Muscle layer of colon (tissue), 2 donors: ENCODE measurements around the gene CSNK1G3.
"Not testable (repeated sequence)": the region's sequence is repeated elsewhere in the genome, so short reads cannot be mapped to it uniquely, and the experiment has no call there.

ENCODE experiments used
- H3K27ac ChIP-seq: one replicate; pipeline ENCODE4 v1.7.0; 2013; ENCODE audit warnings: low read depth, mild to moderate bottlenecking, low read length, moderate library complexity
- H3K27me3 ChIP-seq, 2 donors: one replicate each; pipeline ENCODE4 v1.7.0; 2013; ENCODE audit warnings: low read length in 2 of 2, mild to moderate bottlenecking in 2 of 2; ENCODE audit not compliant: insufficient read depth in 2 of 2, control insufficient read depth in 1 of 2
- H3K36me3 ChIP-seq: one replicate; pipeline ENCODE4 v1.7.0; 2013; ENCODE audit warnings: mild to moderate bottlenecking, low read length; ENCODE audit not compliant: insufficient read depth
- H3K4me1 ChIP-seq: one replicate; pipeline ENCODE4 v1.7.0; 2013; ENCODE audit warnings: mild to moderate bottlenecking, low read length; ENCODE audit not compliant: insufficient read depth
- H3K4me3 ChIP-seq, 2 donors: one replicate each; pipeline ENCODE4 v1.7.0; 2013; ENCODE audit warnings: low read length in 2 of 2, low read depth in 1 of 2, mild to moderate bottlenecking in 1 of 2, moderate library complexity in 1 of 2
- H3K9ac ChIP-seq: one replicate; pipeline ENCODE4 v1.7.0; 2013; ENCODE audit warnings: low read length
- H3K9me3 ChIP-seq: one replicate; pipeline ENCODE4 v1.7.0; 2013; ENCODE audit warnings: mild to moderate bottlenecking, low read length
- donor health status: abdominal sarcoma.
- donor health status: Adenocarcinoma of cecum.

The CSNK1G3 gene

DNA sequence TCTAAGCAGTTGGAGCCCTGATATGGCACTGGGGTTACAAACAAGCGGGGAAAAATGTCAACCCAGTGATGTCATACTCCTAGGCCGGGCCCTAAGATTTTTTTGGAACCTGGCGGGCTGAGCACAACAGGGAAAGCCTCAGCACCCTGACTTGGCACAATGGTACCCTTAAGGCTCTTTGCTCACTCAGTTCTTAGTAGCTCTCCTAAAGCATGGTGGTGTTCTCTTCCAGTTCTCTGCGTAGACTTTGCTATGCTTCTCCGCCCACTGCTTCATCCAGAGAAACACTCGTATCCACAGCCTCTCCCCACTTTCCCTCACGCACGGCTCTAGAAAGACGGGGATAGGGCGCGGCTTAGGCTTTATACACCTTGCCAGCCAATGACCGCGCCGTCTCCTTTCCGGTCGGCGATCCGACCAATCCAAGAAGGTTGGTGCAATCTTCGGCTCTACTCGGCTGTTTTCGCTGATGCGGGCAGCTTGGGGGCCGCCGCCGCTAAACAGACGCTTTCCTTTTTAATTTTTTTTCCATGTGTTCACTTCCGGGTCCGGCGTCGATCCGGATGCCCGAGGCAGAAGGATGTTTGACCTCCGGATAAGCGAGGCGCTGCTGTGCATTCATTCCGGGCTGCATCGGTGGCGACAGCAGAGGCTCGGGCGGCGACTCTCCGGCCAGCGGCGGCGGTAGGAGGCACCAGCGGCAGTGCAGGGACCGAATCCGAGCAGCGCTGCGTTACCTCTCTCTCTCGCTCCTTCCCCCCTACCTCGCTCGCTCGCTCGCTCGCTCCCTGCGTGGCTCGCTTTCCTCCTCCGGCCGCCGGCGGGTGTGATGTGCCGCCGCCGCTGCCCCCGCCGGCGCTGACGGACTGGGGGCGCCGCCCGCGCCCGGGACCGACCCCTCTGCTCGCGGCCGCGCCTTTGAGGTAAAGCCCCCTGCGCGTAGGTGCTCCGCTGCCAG lies at the start of gene CSNK1G3:
Gene CSNK1G3 (plus strand): TSS at position 530 of the 958 bp plus-strand sequence. CDS start 33,487 bp downstream, outside the sequence.
- Histone ChIP-seq H3K36me3 (no peaks in the 10 kb centered on the region), H3K27me3 (no peaks in the 10 kb centered on the region), H3K4me1 (peaks cover 11% of the 10 kb centered on the region), H3K4me3 (peak within 1 kb of the TSS; percentile 76), H3K9me3 (no peaks in the 10 kb centered on the region), H3K27ac (peak within 1 kb of the TSS; percentile 88), H3K9ac (peak within 1 kb of the TSS; percentile 63)

DNA sequence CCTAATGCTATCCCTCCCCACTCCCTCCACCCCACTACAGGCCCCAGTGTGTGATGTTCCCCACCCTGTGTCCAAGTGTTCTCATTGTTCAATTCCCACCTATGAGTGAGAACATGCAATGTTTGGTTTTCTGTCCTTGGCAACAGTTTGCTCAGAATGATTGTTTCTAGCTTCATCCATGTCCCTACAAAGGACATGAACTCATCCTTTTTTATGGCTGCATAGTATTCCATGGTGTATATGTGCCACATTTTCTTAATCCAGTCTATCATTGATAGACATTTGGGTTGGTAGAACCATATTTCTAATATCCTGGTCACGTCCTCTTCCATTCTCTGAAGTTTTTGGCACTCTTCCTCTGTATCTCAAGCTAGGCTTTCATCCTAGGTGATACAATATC lies 45.1 kb upstream of the CSNK1G3 start:
- not testable (repeated sequence) for H3K4me3 ChIP-seq, H3K27me3 ChIP-seq, H3K36me3 ChIP-seq, H3K9ac ChIP-seq, H3K4me1 ChIP-seq, H3K9me3 ChIP-seq, H3K27ac ChIP-seq

DNA sequence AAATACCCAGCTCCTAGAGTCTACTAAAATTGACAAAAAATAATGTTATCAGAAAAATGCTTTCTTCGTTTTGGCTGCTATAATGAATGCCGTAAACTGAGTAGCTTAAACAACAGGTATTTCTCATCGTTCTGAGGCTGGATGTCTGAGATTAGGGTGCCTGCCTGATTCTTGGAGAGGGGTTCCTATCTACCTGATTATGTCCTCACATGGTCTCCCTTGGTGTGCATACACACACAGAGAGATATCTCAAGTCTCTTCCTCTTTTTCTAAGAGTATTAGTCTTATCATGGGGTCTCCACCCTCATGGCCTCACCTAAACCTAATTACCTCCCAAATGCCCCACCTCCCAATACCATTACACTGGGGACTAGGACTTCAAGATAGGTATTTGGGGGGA lies 40.6 kb upstream of the CSNK1G3 start:
- Histone ChIP-seq H3K9ac (no peak overlapping the region), H3K4me1 (no peaks in the 10 kb centered on the region), H3K4me3 (no peak overlapping the region), H3K27me3 (no peaks in the 10 kb centered on the region), H3K36me3 (no peaks in the 10 kb centered on the region), H3K9me3 (no peaks in the 10 kb centered on the region), H3K27ac (no peak overlapping the region)

DNA sequence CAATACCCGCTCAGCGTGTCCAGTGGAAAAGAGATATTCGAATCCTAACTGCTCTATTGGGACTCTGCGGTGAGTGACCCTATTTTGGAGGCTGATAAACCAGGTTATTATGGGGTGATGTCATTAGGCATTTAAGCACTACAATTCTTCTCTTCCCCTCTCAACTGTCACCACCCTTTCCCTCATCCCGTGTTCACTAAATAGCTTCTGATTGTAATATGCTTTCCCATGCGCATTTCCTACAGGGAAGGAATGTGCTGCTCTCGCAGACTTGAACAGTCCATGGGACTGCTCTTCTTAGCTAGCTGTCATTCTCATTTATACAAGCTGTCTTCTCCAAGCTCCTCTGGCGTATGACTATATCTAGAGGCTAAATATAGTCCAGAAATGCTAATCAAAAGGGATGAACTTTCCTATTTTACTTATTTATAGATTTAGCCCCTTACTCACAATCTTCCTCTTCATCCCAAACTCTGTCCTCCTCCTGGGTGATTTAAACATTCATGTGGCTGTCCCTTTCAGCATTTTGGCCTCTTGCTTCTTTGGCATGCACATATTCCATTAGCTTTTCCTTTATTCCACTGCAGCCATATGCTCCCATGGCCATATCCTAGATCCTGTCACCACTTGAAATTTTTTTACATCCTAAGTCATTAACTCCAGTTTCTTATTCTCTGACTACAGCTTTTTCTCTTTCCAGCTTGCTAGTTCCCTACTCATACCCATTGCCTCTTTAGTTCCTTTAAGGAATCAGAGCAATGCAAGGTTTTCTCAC lies 39.6 kb upstream of the CSNK1G3 start:
- no peak overlapping the region for H3K4me3 ChIP-seq

DNA sequence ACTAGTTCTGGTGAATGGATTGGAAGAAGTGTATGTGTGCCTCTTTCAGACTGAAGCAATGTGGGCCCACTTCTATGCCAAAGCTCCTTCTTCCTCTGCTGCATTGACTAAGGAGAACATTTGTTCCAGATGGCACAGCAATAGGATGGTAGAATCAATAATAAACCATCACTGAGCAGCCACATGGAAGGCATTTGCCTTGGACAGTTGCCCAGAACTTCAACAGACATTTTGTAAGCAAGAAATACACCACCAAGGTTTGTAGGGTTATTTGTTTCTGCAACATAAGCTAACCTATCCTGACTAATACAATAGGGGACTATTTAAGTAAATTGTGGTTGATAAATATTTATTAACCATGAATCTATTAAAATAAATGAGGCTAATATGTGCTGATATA lies 37.7 kb upstream of the CSNK1G3 start:
- Histone ChIP-seq H3K27ac (no peak overlapping the region), H3K36me3 (no peaks in the 10 kb centered on the region), H3K9me3 (no peaks in the 10 kb centered on the region)

More for the DNA sequence above, 39.6 kb upstream of the CSNK1G3 start:
- Histone ChIP-seq H3K4me1 (no peaks in the 10 kb centered on the region), H3K27me3 (no peaks in the 10 kb centered on the region), H3K27ac (no peak overlapping the region), H3K9me3 (no peaks in the 10 kb centered on the region), H3K9ac (no peak overlapping the region), H3K36me3 (no peaks in the 10 kb centered on the region)

DNA sequence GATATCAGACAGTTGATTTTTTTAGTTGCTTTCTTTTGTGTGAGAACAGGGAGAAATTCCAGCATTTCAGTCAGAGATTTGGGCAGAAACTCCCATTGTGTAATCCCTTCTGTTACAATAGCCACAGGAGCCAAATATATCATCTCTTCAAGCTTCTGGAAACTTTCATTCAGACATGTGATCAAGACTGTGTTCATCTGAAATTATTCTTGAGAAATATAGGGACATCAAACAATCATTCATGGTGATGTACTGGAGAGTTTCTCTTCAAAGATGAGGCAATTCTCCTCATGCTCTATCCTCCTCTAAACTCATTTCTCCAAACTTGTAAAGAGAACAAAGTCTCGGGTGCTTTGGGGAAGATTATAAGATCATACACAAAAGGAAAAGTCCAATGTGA lies 35.2 kb upstream of the CSNK1G3 start:
- Histone ChIP-seq H3K4me3 (no peak overlapping the region), H3K9ac (no peak overlapping the region), H3K4me1 (no peaks in the 10 kb centered on the region), H3K27ac (no peak overlapping the region), H3K27me3 (no peaks in the 10 kb centered on the region), H3K9me3 (no peaks in the 10 kb centered on the region), H3K36me3 (no peaks in the 10 kb centered on the region)

More for the DNA sequence above, 37.7 kb upstream of the CSNK1G3 start:
- no peaks in the 10 kb centered on the region for H3K4me1 ChIP-seq
- no peaks in the 10 kb centered on the region for H3K27me3 ChIP-seq
- H3K9ac ChIP-seq = no peak overlapping the region
- H3K4me3 ChIP-seq = no peak overlapping the region

DNA sequence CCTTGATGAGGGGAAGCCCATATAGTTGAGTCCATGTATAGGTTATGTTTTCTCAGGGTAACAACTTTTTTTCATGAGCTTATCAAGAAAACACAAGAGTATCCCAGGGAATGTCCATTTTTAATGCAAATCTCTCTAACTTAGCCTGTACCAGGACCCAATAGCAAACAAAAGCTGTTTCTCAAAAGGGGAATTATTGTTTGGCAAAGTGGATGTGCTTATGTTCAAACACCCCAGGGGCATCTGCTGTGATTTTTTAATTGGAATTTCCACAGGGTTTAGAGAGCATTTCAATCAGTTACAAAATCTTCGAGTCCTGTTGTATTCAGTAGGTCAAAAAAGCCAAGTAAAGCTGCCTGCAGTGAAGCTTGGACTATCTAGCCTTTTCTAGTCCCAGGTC lies 33.4 kb upstream of the CSNK1G3 start:
- Histone ChIP-seq H3K27me3 (no peaks in the 10 kb centered on the region), H3K4me3 (no peak overlapping the region), H3K4me1 (no peaks in the 10 kb centered on the region), H3K9me3 (no peaks in the 10 kb centered on the region), H3K36me3 (no peaks in the 10 kb centered on the region), H3K9ac (no peak overlapping the region), H3K27ac (no peak overlapping the region)

DNA sequence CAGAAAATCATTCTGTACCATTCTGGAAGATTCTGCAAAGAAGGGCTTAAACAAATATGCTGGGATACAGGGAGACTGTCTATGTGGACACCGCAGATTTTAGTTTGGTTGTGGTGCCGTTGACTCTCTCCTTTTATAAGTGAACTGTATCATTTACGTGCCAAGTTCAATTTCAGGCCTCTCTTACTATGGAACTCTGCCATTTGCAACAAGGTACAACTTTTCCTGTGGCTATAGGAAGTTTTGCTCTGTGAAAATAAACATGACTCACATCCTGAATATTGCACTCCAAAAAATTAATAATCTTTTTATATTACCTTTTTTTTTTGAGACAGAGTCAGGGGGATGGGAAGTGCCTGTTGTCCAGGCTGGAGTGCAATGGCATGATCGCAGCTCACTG lies 29.7 kb upstream of the CSNK1G3 start:
- Histone ChIP-seq H3K4me1 (peaks cover 5% of the 10 kb centered on the region), H3K36me3 (no peaks in the 10 kb centered on the region), H3K9ac (no peak overlapping the region), H3K27me3 (no peaks in the 10 kb centered on the region), H3K27ac (no peak overlapping the region), H3K4me3 (no peak overlapping the region), H3K9me3 (no peaks in the 10 kb centered on the region)

DNA sequence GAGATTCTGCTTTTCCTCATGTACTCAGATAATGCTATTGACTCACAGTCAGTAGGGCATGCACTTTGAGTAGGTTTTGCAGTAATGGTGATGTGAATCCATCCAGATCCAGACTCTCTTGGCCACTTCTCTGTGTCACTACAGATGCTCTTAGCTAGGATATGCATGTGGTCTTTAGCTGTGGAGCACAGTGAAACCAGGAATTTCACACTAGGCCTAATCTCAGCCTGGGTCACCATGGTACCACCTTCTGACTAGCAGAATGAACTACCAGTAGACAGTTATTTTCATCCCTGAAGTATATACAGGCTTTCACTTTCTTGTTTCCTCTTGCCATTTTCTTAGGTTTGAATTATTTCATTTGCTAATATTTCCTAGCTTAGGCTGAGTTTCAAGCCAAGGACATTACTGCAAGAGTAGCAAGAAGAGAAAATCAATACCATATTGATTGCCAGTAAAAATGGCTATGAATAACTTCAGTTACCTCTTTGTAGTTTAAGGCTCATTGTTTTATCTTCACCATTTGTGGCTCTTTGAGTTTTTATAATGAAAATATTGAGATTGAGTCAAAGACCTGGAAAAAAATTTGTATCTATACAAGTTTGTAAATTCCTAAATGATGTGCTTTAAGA lies 28.4 kb upstream of the CSNK1G3 start:
- H3K4me3 ChIP-seq = no peak overlapping the region
- H3K27me3 ChIP-seq = no peaks in the 10 kb centered on the region
- H3K9ac ChIP-seq = no peak overlapping the region
- peaks cover 5% of the 10 kb centered on the region for H3K4me1 ChIP-seq
- no peaks in the 10 kb centered on the region for H3K9me3 ChIP-seq
- no peaks in the 10 kb centered on the region for H3K36me3 ChIP-seq
- H3K27ac ChIP-seq = no peak overlapping the region

DNA sequence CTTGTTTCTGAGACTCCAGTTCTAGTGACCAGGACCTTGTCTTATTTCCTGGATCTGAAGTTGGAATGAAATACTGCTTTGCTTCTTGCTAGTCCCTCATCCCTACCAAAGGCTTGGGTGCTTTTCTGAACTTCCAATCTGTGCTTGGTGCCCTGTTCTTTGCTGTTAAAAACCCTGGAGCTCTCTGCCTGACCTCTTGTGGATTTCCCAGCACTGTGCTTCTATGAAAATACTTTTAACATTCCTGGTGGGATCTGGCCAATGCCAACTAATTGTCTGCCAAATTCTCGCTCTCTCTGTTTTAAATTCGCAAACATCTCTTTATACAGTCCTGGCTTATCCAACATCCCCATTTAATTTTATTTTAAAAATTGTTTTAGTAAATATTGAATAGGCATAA lies 26.7 kb upstream of the CSNK1G3 start:
- no peaks in the 10 kb centered on the region for H3K9me3 ChIP-seq
- H3K4me1 ChIP-seq = peaks cover 5% of the 10 kb centered on the region
- H3K27ac ChIP-seq = no peak overlapping the region

DNA sequence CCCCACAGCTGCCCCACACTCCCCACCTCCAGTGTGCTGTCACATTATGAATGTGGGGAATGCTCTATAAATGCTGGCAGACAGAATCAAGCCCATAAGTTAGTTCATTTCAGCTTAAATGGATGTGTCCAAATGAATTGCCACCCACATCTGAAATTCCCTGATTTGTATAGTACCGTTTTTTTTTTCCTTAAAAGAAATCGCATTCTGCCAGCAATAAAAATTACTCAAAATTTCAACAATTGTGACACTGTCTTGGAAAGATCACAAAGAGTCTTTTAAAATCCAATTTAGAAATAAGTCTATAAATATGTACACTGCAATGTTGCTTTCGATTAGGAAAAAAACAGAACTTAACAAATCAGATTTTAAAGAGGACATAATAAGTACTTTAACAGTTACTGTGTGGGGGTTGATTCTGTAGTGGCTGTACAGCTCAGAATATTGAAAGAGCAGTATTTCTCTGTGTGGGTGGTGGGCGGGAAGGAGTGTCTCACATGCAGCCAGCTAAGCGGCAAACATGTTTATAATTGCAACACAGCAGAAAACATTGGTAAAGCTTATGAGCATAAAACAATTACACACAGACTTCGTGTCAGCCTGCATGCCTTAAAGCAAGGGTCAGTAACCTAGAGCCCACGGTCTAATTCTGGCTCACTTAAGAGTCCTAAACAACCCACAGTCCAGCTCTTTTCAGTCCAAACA lies 24.9 kb upstream of the CSNK1G3 start:
- Histone ChIP-seq H3K27me3 (no peaks in the 10 kb centered on the region), H3K9me3 (no peaks in the 10 kb centered on the region), H3K4me3 (no peak overlapping the region), H3K27ac (no peak overlapping the region), H3K36me3 (no peaks in the 10 kb centered on the region), H3K9ac (no peak overlapping the region), H3K4me1 (peaks cover 5% of the 10 kb centered on the region)

More for the DNA sequence above, 26.7 kb upstream of the CSNK1G3 start:
- H3K36me3 ChIP-seq = no peaks in the 10 kb centered on the region
- no peak overlapping the region for H3K4me3 ChIP-seq
- H3K27me3 ChIP-seq = no peaks in the 10 kb centered on the region
- no peak overlapping the region for H3K9ac ChIP-seq
